ENCODE data around the gene PPP1R14B. TPM values are rescaled to one million over a fixed set of nuclear protein-coding genes. Genes with fewer than 3 reads are reported as not detected.
"Not testable (repeated sequence)": the region's sequence is repeated elsewhere in the genome, so short reads cannot be mapped to it uniquely, and the experiment has no call there.

Gene PPP1R14B
- polyA plus RNA-seq, 4 donors: 54.4 to 90.9 (median 69.8) TPM

- no peak for DNase-seq (ENCODE audit: low read depth in 4 of 4, low spot score in 3 of 4)
These were observed 1.2 kb upstream of the PPP1R14B start for GRCh38 chr11:64247729-64248531.

- not testable (repeated sequence) for DNase-seq (ENCODE audit: low read depth in 4 of 4, low spot score in 3 of 4)
These were observed 197 bp downstream of the PPP1R14B start for GRCh38 chr11:64246621-64246870.

GRCh38 chr11:64245797-64246620 lies 734 bp downstream of the PPP1R14B start:
- no peak for DNase-seq (ENCODE audit: low read depth in 4 of 4, low spot score in 3 of 4)

- DNase-seq (ENCODE audit: low read depth in 4 of 4, low spot score in 3 of 4): no peak
These were observed 1.3 kb downstream of the PPP1R14B start for GRCh38 chr11:64245401-64245796.

GRCh38 chr11:64244966-64245365 lies 1.8 kb downstream of the PPP1R14B start:
- no peak for DNase-seq (ENCODE audit: low read depth in 4 of 4, low spot score in 3 of 4)

GRCh38 chr11:64244107-64244506 lies 2.6 kb downstream of the PPP1R14B start:
- no peak for DNase-seq (ENCODE audit: low read depth in 4 of 4, low spot score in 3 of 4)

GRCh38 chr11:64243236-64243854 lies 3.4 kb downstream of the PPP1R14B start:
- no peak for DNase-seq (ENCODE audit: low read depth in 4 of 4, low spot score in 3 of 4)

GRCh38 chr11:64241491-64242374 lies 5.0 kb downstream of the PPP1R14B start:
- DNase-seq (ENCODE audit: low read depth in 4 of 4, low spot score in 3 of 4): no peak

- DNase-seq (ENCODE audit: low read depth in 4 of 4, low spot score in 3 of 4): peak; percentile 97 to 98 (median 97)
These were observed 5.6 kb downstream of the PPP1R14B start for GRCh38 chr11:64241241-64241490.

- DNase-seq (ENCODE audit: low read depth in 4 of 4, low spot score in 3 of 4): peak; percentile 90 to 93 (median 92)
These were observed 6.1 kb downstream of the PPP1R14B start, which contains the start of gene FKBP2 for GRCh38 chr11:64240435-64241240. FKBP2 (plus strand) TSS chr11:64241095; CDS start chr11:64242388, 1,293 bp downstream.

GRCh38 chr11:64239662-64240434 lies 6.9 kb downstream of the PPP1R14B start:
- no peak for DNase-seq (ENCODE audit: low read depth in 4 of 4, low spot score in 3 of 4)

- DNase-seq (ENCODE audit: low read depth in 4 of 4, low spot score in 3 of 4): no peak
These were observed 7.7 kb downstream of the PPP1R14B start for GRCh38 chr11:64238999-64239398.

GRCh38 chr11:64238076-64238475 lies 8.7 kb downstream of the PPP1R14B start:
- DNase-seq (ENCODE audit: low read depth in 4 of 4, low spot score in 3 of 4): no peak

GRCh38 chr11:64237484-64237951 lies 9.2 kb downstream of the PPP1R14B start:
- DNase-seq (ENCODE audit: low read depth in 4 of 4, low spot score in 3 of 4): no peak

- no peak for DNase-seq (ENCODE audit: low read depth in 4 of 4, low spot score in 3 of 4)
These were observed 11.1 kb downstream of the PPP1R14B start for GRCh38 chr11:64235437-64236161.

GRCh38 chr11:64234647-64235379 lies 11.9 kb downstream of the PPP1R14B start:
- no peak for DNase-seq (ENCODE audit: low read depth in 4 of 4, low spot score in 3 of 4)

- DNase-seq (ENCODE audit: low read depth in 4 of 4, low spot score in 3 of 4): no peak
These were observed 12.7 kb downstream of the PPP1R14B start, which contains the start of gene VEGFB for GRCh38 chr11:64233913-64234586. VEGFB (plus strand) TSS chr11:64234584; CDS start chr11:64234834, 250 bp downstream.
